Neural cell (in vitro differentiated cells): ENCODE data around the gene SNX10. TPM values are rescaled to one million over a fixed set of nuclear protein-coding genes. Genes with fewer than 3 reads are reported as not detected.

ENCODE experiments used
- H2AFZ ChIP-seq: fragments of 200-600, 300-800 bp; sonication (generic), shearing (Covaris generic); 2 replicates; pipeline ENCODE4 v1.6.0; 2014; ENCODE audit warnings: low read depth, mild to moderate bottlenecking, antibody characterized with exemption, low read length, moderate library complexity
- H3F3A ChIP-seq: fragments of 200-600 bp; shearing (Covaris generic); 2 replicates; pipeline ENCODE4 v1.6.1; 2016; ENCODE audit warnings: mild to moderate bottlenecking, moderate library complexity, mixed read lengths, antibody characterized with exemption, low read length; ENCODE audit not compliant: insufficient read depth, poor library complexity, severe bottlenecking
- H3K27ac ChIP-seq: fragments of 200-600, 300-800 bp; sonication (generic), shearing (Covaris generic); 2 replicates; pipeline ENCODE4 v1.5.1; 2014; ENCODE audit warnings: mild to moderate bottlenecking, low read length, moderate library complexity
- H3K27me3 ChIP-seq: fragments of 300-800, 200-600 bp; sonication (generic), shearing (Covaris generic); 2 replicates; pipeline ENCODE4 v1.6.0; 2014; ENCODE audit warnings: mild to moderate bottlenecking, low read depth, low read length, moderate library complexity; ENCODE audit not compliant: insufficient read depth
- H3K36me3 ChIP-seq: fragments of 300-800, 200-600 bp; sonication (generic), shearing (Covaris generic); 2 replicates; pipeline ENCODE4 v1.5.1; 2014; ENCODE audit warnings: mild to moderate bottlenecking, antibody characterized with exemption, low read length, moderate library complexity; ENCODE audit not compliant: insufficient read depth
- H3K4me2 ChIP-seq: fragments of 300-800, 200-600 bp; sonication (generic), shearing (Covaris generic); 2 replicates; pipeline ENCODE4 v1.6.0; 2014; ENCODE audit warnings: mild to moderate bottlenecking, low read length
- H3K4me3 ChIP-seq: fragments of 300-800, 200-600 bp; sonication (generic), shearing (Covaris generic); 2 replicates; pipeline ENCODE4 v1.5.1; 2014; ENCODE audit warnings: mild to moderate bottlenecking, low read length, moderate library complexity
- H3K79me2 ChIP-seq: fragments of 200-600 bp; shearing (Covaris generic); replicated peaks from 2 replicates; pipeline ENCODE4 v1.6.0; 2014; ENCODE audit warnings: mild to moderate bottlenecking, low read length, moderate library complexity; ENCODE audit not compliant: insufficient read depth
- H3K9ac ChIP-seq: fragments of 300-800, 200-600 bp; sonication (generic), shearing (Covaris generic); 2 replicates; pipeline ENCODE4 v1.6.1; 2016; ENCODE audit warnings: mild to moderate bottlenecking, low read length, mixed read lengths
- H3K9me2 ChIP-seq: fragments of 200-600 bp; shearing (Covaris generic); 2 replicates; pipeline ENCODE4 v1.6.1; 2016; ENCODE audit warnings: mild to moderate bottlenecking, low read length, mixed read lengths; ENCODE audit not compliant: insufficient read depth
- H3K9me3 ChIP-seq: fragments of 200-600, 300-800 bp; sonication (generic), shearing (Covaris generic); 2 replicates; pipeline ENCODE4 v1.6.1; 2016; ENCODE audit warnings: mild to moderate bottlenecking, mixed run types, low read length, moderate library complexity, mixed read lengths
- H4K20me1 ChIP-seq: fragments of 200-600 bp; shearing (Covaris generic); 2 replicates; pipeline ENCODE4 v1.6.1; 2016; ENCODE audit warnings: mild to moderate bottlenecking, mixed run types; ENCODE audit not compliant: insufficient read depth
- EP300 ChIP-seq: fragments of 450-650 bp; conservative IDR thresholded peaks from 2 replicates; pipeline ENCODE4 v1.6.1; 2014; ENCODE audit warnings: antibody characterized with exemption, mild to moderate bottlenecking, moderate library complexity; ENCODE audit not compliant: poor library complexity, severe bottlenecking
- EZH2 ChIP-seq: fragments of 200-600, 300-800 bp; shearing (Covaris generic), sonication (generic); IDR thresholded peaks from 2 replicates; pipeline ENCODE4 v1.6.1; 2014; ENCODE audit warnings: antibody characterized with exemption, low read length, borderline replicate concordance, mild to moderate bottlenecking; ENCODE audit not compliant: insufficient read depth, poor library complexity, severe bottlenecking
- MXI1 ChIP-seq: fragments of 450-650 bp; conservative IDR thresholded peaks from 2 replicates; pipeline ENCODE4 v1.6.1; 2014; ENCODE audit warnings: antibody characterized with exemption, mild to moderate bottlenecking; ENCODE audit not compliant: poor library complexity, severe bottlenecking
- POLR2AphosphoS5 ChIP-seq: IDR thresholded peaks from 2 replicates; pipeline ENCODE4 v1.6.1; 2012
- RAD21 ChIP-seq: fragments of 450-650 bp; conservative IDR thresholded peaks from 2 replicates; pipeline ENCODE4 v1.6.1; 2014; ENCODE audit warnings: antibody characterized with exemption, mild to moderate bottlenecking, moderate library complexity
- REST ChIP-seq: IDR thresholded peaks from 2 replicates; pipeline ENCODE4 v1.6.1; 2012; ENCODE audit warnings: borderline replicate concordance
- SMC3 ChIP-seq: fragments of 450-650 bp; conservative IDR thresholded peaks from 2 replicates; pipeline ENCODE4 v1.6.1; 2014; ENCODE audit warnings: antibody characterized with exemption, mild to moderate bottlenecking, moderate library complexity; ENCODE audit not compliant: poor library complexity
- TAF1 ChIP-seq: IDR thresholded peaks from 2 replicates; pipeline ENCODE4 v1.6.1; 2012; ENCODE audit warnings: low read depth
- polyA plus RNA-seq: library from polyadenylated mRNA; depleted of rRNA; stranded (reverse); fragments of >200 nt; gene quantifications from 2 replicates; pipeline ENCODE4 v1.2.3, GENCODE V29; 2014
- TF ChIP-seq, protein P1 (sequence below): fragments of 450-650 bp; IDR thresholded peaks from 2 replicates; pipeline ENCODE4 v1.5.1; 2014; ENCODE audit warnings: antibody characterized with exemption, mild to moderate bottlenecking, moderate library complexity; ENCODE audit not compliant: poor library complexity, severe bottlenecking

The SNX10 gene
- polyA plus RNA-seq, 1 donor from 2014 or later: 25.6 TPM

DNA sequence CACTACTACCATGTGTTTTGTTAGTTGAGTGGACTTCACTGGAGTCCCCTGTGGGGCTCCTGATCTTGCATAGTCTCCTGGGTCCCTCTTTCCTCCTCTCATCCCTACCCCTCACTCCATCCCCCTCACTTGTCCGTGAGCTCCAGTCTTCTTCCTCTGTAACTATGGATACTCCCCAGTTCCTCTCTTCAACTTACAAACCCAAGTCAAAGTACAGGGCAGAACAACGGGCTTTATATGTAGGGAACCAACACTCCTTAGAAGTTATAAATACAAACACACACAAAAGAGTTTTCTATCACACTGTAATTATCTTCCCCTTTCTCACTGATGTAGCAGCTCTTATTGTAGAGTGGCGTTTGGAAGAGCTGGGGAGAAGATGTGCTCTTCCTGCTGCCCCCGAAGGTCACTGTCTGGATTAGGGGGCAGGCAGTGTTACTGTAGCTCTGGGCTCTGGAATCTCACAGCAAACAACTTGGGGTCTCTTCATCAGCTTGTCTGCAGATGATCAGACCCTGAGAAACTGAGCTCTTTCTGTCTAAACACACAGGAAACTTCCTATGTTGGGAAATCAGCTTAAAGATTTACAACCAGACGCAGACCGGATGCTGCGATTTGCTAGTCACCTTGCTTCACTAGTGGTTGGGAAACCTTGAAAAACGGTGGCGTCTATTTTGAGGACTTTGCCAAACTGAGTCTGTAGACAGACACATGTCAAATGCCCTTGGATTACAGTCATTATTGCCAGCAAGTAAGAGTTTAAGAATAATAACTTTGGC lies 13.6 kb downstream of the SNX10 start:
- TF ChIP-seq SMC3: no peak
- TF ChIP-seq RAD21: no peak
- no peak for TF ChIP-seq EZH2
- TF ChIP-seq, protein P1, sequence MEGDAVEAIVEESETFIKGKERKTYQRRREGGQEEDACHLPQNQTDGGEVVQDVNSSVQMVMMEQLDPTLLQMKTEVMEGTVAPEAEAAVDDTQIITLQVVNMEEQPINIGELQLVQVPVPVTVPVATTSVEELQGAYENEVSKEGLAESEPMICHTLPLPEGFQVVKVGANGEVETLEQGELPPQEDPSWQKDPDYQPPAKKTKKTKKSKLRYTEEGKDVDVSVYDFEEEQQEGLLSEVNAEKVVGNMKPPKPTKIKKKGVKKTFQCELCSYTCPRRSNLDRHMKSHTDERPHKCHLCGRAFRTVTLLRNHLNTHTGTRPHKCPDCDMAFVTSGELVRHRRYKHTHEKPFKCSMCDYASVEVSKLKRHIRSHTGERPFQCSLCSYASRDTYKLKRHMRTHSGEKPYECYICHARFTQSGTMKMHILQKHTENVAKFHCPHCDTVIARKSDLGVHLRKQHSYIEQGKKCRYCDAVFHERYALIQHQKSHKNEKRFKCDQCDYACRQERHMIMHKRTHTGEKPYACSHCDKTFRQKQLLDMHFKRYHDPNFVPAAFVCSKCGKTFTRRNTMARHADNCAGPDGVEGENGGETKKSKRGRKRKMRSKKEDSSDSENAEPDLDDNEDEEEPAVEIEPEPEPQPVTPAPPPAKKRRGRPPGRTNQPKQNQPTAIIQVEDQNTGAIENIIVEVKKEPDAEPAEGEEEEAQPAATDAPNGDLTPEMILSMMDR: no peak
- no peak for TF ChIP-seq REST
- TF ChIP-seq MXI1: no peak
- H3K27ac ChIP-seq: no peak overlapping the region
- no peak overlapping the region for H3K4me2 ChIP-seq

DNA sequence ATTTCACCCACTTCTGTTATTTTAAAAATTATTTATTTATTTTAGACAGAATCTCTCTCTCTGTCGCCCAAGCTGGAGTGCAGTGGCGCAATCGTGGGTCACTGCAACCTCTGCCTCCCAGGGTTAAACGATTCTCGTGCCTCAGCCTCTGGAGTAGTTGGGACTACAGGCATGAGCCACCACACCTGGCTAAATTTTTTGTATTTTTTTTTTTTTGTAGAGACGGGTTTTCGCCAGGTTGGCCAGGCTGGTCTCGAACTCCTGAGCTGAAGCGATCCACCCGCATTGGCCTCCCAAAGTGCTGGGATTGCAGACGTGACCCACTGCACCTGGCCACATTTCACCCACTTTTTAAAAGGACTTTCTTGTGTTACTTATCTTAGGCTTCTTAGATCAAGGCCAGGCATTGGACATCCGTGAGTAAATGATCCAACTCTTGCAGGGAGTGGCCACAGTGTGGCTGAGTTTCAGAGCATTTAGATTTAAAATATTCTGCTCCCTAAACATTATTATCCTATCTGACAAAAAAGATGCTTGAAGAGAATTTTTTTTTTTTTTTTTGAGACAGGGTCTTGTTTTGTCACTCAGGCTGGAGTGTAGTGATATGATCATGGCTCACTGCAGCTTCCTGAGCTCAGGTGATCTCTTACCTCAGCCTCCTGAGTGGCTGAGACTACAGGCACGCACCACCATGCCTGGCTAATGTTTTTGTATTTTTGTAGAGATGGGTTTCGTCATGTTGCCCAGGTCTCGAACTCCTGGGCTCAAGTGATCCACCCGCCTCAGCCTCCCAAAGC lies 14.4 kb downstream of the SNX10 start:
- Histone ChIP-seq H3K9me2 (no peaks in the 10 kb centered on the region), H3K4me2 (no peak overlapping the region), H3K36me3 (no peaks in the 10 kb centered on the region), H2AFZ (no peak overlapping the region), H3K9ac (no peak overlapping the region), H3K79me2 (no peaks in the 10 kb centered on the region), H3K4me3 (no peak overlapping the region), H4K20me1 (no peaks in the 10 kb centered on the region), H3K9me3 (no peaks in the 10 kb centered on the region), H3F3A (no peaks in the 10 kb centered on the region), H3K27me3 (no peaks in the 10 kb centered on the region), H3K27ac (no peak overlapping the region)
- TF ChIP-seq MXI1 (no peak), POLR2AphosphoS5 (no peak), EP300 (no peak), REST (no peak), TAF1 (no peak), RAD21 (no peak), SMC3 (no peak), EZH2 (no peak)
- TF ChIP-seq, protein P1: no peak

More for the DNA sequence above, 13.6 kb downstream of the SNX10 start:
- Histone ChIP-seq H3K79me2 (no peaks in the 10 kb centered on the region), H3K9me3 (no peaks in the 10 kb centered on the region), H3F3A (no peaks in the 10 kb centered on the region), H3K9ac (no peak overlapping the region), H3K36me3 (no peaks in the 10 kb centered on the region), H3K4me3 (no peak overlapping the region), H4K20me1 (no peaks in the 10 kb centered on the region), H2AFZ (no peak overlapping the region), H3K9me2 (no peaks in the 10 kb centered on the region), H3K27me3 (no peaks in the 10 kb centered on the region)
